HG02852 (cell line): ENCODE results near the gene ADAT3.

Experiments used
- ATAC-seq: cut with Tn5 transposase; IDR thresholded peaks from one replicate; pipeline ENCODE4 v1.9.1; 2021; ENCODE audit warnings: mild to moderate bottlenecking, moderate library complexity; ENCODE audit not compliant: unreplicated experiment

The ADAT3 gene

GRCh38 chr19:1936916-1937610 lies 31.9 kb downstream of the ADAT3 start:
- ATAC-seq: no peak

GRCh38 chr19:1938071-1938470 lies 32.9 kb downstream of the ADAT3 start:
- ATAC-seq: no peak

GRCh38 chr19:1941146-1942077 lies 36.2 kb downstream of the ADAT3 start, which contains the start of gene CSNK1G2:
TSS of gene CSNK1G2 (plus strand) at chr19:1941172. CDS start at chr19:1969773, 28,601 bp downstream.
- no peak for ATAC-seq

GRCh38 chr19:1942078-1942933 lies 37.1 kb downstream of the ADAT3 start:
- no peak for ATAC-seq

- ATAC-seq: no peak
Observed at GRCh38 chr19:1942934-1943555, 37.8 kb downstream of the ADAT3 start.

- ATAC-seq: no peak
Observed at GRCh38 chr19:1943661-1944087, 38.5 kb downstream of the ADAT3 start.

- no peak for ATAC-seq
Observed at GRCh38 chr19:1944088-1944915, 39.1 kb downstream of the ADAT3 start.

- no peak for ATAC-seq
Observed at GRCh38 chr19:1944916-1945561, 39.8 kb downstream of the ADAT3 start.

GRCh38 chr19:1945899-1946298 lies 40.7 kb downstream of the ADAT3 start:
- no peak for ATAC-seq

- ATAC-seq: no peak
Observed at GRCh38 chr19:1947651-1948209, 42.5 kb downstream of the ADAT3 start.

GRCh38 chr19:1949304-1950101 lies 44.3 kb downstream of the ADAT3 start:
- no peak for ATAC-seq

- ATAC-seq: no peak
Observed at GRCh38 chr19:1950640-1951039, 45.4 kb downstream of the ADAT3 start.

- no peak for ATAC-seq
Observed at GRCh38 chr19:1952635-1953034, 47.4 kb downstream of the ADAT3 start.

- no peak for ATAC-seq
Observed at GRCh38 chr19:1953037-1953436, 47.8 kb downstream of the ADAT3 start.

GRCh38 chr19:1953441-1954094 lies 48.4 kb downstream of the ADAT3 start:
- ATAC-seq: no peak

- no peak for ATAC-seq
Observed at GRCh38 chr19:1954532-1954933, 49.3 kb downstream of the ADAT3 start.
